K562 (cell line): ENCODE results near the gene CEP41. TPM values are rescaled to one million over a fixed set of nuclear protein-coding genes. Genes with fewer than 3 reads are reported as not detected.

Source experiments
- ATAC-seq: fragments of 200-7000 bp; cut with Tn5 transposase; 3 replicates; pipeline ENCODE4 v1.9.1; 2020; ENCODE audit warnings: moderate library complexity
- BruUV-seq: library from RNA; stranded (reverse); fragments of 400-500 nt; replicated peaks from 2 replicates; lab custom pipeline; 2021; lab: Mats Ljungman, UMichigan
- CTCF ChIA-PET: fragments of 300-600 bp; formaldehyde crosslinking; extraction: SDS; loops from one replicate; lab custom pipeline; 2021; ENCODE audit warnings: low intra/inter-chr PET ratio; lab: Yijun Ruan, JAX
- POLR2A ChIA-PET: fragments of 300-600, 350-650 bp; sonication (Branson Sonifier 250); formaldehyde crosslinking; extraction: SDS; loops from one replicate; lab custom pipeline; 2021; ENCODE audit warnings: antibody characterized with exemption, inconsistent platforms; lab: Yijun Ruan, JAX
- DNase-seq, 4 experiments: peaks; one replicate each; pipeline versions ENCODE4 v3.0.0 to v3.0.0-alpha.2; 2011 to 2018; ENCODE audit warnings: low spot score in 3 of 4, mixed read lengths in 3 of 4; ENCODE audit errors: extremely low read depth in 1 of 4
- FAIRE-seq: peaks from 2 replicates; lab custom pipeline; 2011; peaks lifted over from hg19 to GRCh38; lab: Jason Lieb, UNC
- H2AFZ ChIP-seq: 2 replicates; pipeline ENCODE4 v1.6.0; 2011; ENCODE audit warnings: low read depth, low read length, control low read depth, inconsistent platforms
- H3K27ac ChIP-seq: fragments of 200-600 bp; 3 replicates; pipeline ENCODE4 v1.8.0; 2011; ENCODE audit warnings: low read depth, mild to moderate bottlenecking, control low read depth, inconsistent platforms, low read length, moderate library complexity, mixed read lengths; ENCODE audit errors: extremely low read depth
- H3K27me3 ChIP-seq, 2 experiments: fragments of 300-600 bp in 1 of 2; 2 replicates in 1 of 2; 3 replicates in 1 of 2; pipeline versions ENCODE4 v1.6.0 to v1.8.0; 2011; ENCODE audit warnings: inconsistent platforms in 2 of 2, low read length in 2 of 2, mild to moderate bottlenecking in 1 of 2, mixed read lengths in 1 of 2, moderate library complexity in 1 of 2; ENCODE audit not compliant: control insufficient read depth in 2 of 2, insufficient read depth in 2 of 2
- H3K36me3 ChIP-seq: fragments of 300-600 bp; 3 replicates; pipeline ENCODE4 v1.8.0; 2011; ENCODE audit warnings: mild to moderate bottlenecking, low read length, inconsistent platforms; ENCODE audit not compliant: control insufficient read depth, insufficient read depth
- H3K4me1 ChIP-seq, 2 experiments: fragments of 200-600 bp in 1 of 2; replicated peaks in 1 of 2; 2 replicates in 1 of 2; 3 replicates in 1 of 2; pipeline versions ENCODE4 v1.5.1 to v1.8.0; 2011; ENCODE audit warnings: inconsistent platforms in 2 of 2, low read length in 2 of 2, mild to moderate bottlenecking in 1 of 2, mixed read lengths in 1 of 2, moderate library complexity in 1 of 2; ENCODE audit not compliant: control insufficient read depth in 2 of 2, insufficient read depth in 2 of 2
- H3K4me2 ChIP-seq: 2 replicates; pipeline ENCODE4 v1.6.1; 2011; ENCODE audit warnings: low read length, control low read depth, inconsistent platforms, mixed read lengths; ENCODE audit not compliant: insufficient read depth
- H3K4me3 ChIP-seq: fragments of 200-600 bp; sonication (generic), shearing (Covaris generic); 2 replicates; pipeline ENCODE4 v1.5.1; 2016; ENCODE audit warnings: control low read depth, inconsistent platforms
- H3K79me2 ChIP-seq: fragments of 200-600 bp; 3 replicates; pipeline ENCODE4 v1.8.0; 2011; ENCODE audit warnings: low read length, inconsistent platforms; ENCODE audit not compliant: control insufficient read depth, insufficient read depth
- H3K9ac ChIP-seq, 2 experiments: 2 replicates each; pipeline versions ENCODE4 v1.6.0 to v1.6.1; 2011; ENCODE audit warnings: low read depth in 2 of 2, low read length in 2 of 2, control low read depth in 1 of 2, inconsistent platforms in 1 of 2, mild to moderate bottlenecking in 1 of 2, mixed read lengths in 1 of 2; ENCODE audit not compliant: insufficient read depth in 1 of 2
- H3K9me1 ChIP-seq: one replicate; pipeline ENCODE4 v1.6.0; 2011; ENCODE audit warnings: inconsistent platforms, mild to moderate bottlenecking, low read length, moderate library complexity; ENCODE audit not compliant: control insufficient read depth, insufficient read depth
- H3K9me3 ChIP-seq: replicated peaks from 2 replicates; pipeline ENCODE4 v1.5.1; 2011; ENCODE audit warnings: low read depth, low read length, inconsistent platforms; ENCODE audit not compliant: control insufficient read depth, insufficient read depth
- H4K20me1 ChIP-seq: replicated peaks from 2 replicates; pipeline ENCODE4 v1.6.1; 2011; ENCODE audit warnings: low read length, inconsistent platforms, mixed read lengths; ENCODE audit not compliant: control insufficient read depth, insufficient read depth
- BRCA1 ChIP-seq, 2 experiments: fragments of 450-650 bp in 1 of 2; sonication (generic) in 1 of 2; formaldehyde crosslinking in 1 of 2; IDR thresholded peaks; 2 replicates each; pipeline versions ENCODE4 v1.5.0 to v1.6.1; 2017 to 2020; ENCODE audit warnings: mild to moderate bottlenecking in 1 of 2, missing genetic modification reagents in 1 of 2
- ESRRB ChIP-seq: fragments of 250-450 bp; sonication (Bioruptor Pico); IDR thresholded peaks from 2 replicates; pipeline ENCODE4 v1.5.0; 2020; ENCODE audit warnings: mild to moderate bottlenecking, moderate library complexity, borderline replicate concordance
- MEF2A ChIP-seq: IDR thresholded peaks from 2 replicates; pipeline ENCODE4 v1.6.1; 2011; ENCODE audit warnings: low read depth, mild to moderate bottlenecking, low read length, moderate library complexity; ENCODE audit not compliant: control insufficient read depth
- MYC ChIP-seq, 2 experiments: fragments of 250-450 bp in 1 of 2; sonication (Bioruptor Pico) in 1 of 2; IDR thresholded peaks; 2 replicates each; pipeline versions ENCODE4 v1.5.1 to v1.6.1; 2012 to 2021; ENCODE audit warnings: low read depth in 2 of 2, borderline replicate concordance in 1 of 2, improper control_type of control experiment in 1 of 2, low read length in 1 of 2, mild to moderate bottlenecking in 1 of 2, moderate library complexity in 1 of 2
- RHOXF2B ChIP-seq: fragments of 250-450 bp; sonication (Bioruptor Pico); conservative IDR thresholded peaks from 2 replicates; pipeline ENCODE4 v1.5.1; 2021
- ZNF449 ChIP-seq: fragments of 250-450 bp; sonication (Bioruptor Pico); IDR thresholded peaks from 2 replicates; pipeline ENCODE4 v1.8.0; 2022; ENCODE audit warnings: moderate library complexity, mild to moderate bottlenecking, inconsistent platforms
- WGBS: fragments of 100-300 bp; shearing (Covaris generic); methylation state at CpG from one replicate; pipeline ENCODE4 v1.1.6; 2016; ENCODE audit warnings: low coverage, mixed read lengths; ENCODE audit not compliant: insufficient coverage; ENCODE audit errors: missing lambda C conversion rate; 5-methylcytosine and 5-hydroxymethylcytosine counted together
- in situ Hi-C: fragments of 300-500 bp; cut with MboI; formaldehyde crosslinking; loops from 4 replicates; pipeline ENCODE4 v1.15.0; 2018; ENCODE audit warnings: inconsistent platforms, mixed read lengths
- intact Hi-C: fragments of 100-400 bp; cut with micrococcal nuclease; formaldehyde crosslinking; loops from 2 replicates; pipeline ENCODE4 v1.14.2; 2022
- polyA plus RNA-seq, 8 experiments: library from polyadenylated mRNA; depleted of rRNA in 4 of 8; stranded (reverse) in 5 of 8; unstranded in 3 of 8; fragments of >200 nt; fragmentation: Nextera tagmentation in 2 of 8; fragmentation: Illumina TruSeq in 1 of 8; extraction: Ambion mirVana in 2 of 8; extraction: Trizol in 1 of 8; gene quantifications; 2 replicates each; pipeline versions ENCODE4 v1.2.1 to v1.2.3, GENCODE V29; 2011 to 2014; ENCODE audit warnings: inconsistent platforms in 1 of 8, missing spikeins in 1 of 8
- total RNA-seq, 7 experiments: library from RNA; depleted of rRNA in 6 of 7; stranded (reverse); fragments of >200 nt in 6 of 7; fragmentation: Illumina TruSeq in 2 of 7; extraction: Trizol in 2 of 7; gene quantifications; 2 replicates each; pipeline versions ENCODE4 v1.2.1 to v1.2.3, GENCODE V29; 2011 to 2021; ENCODE audit warnings: low replicate concordance in 1 of 7

Gene CEP41
- total and polyA plus RNA-seq, 9 of the 15 experiments (the other 6 are each of a cell fraction or from before 2014, with no cell fraction given): 1.5 to 15.5 (median 6.4) TPM

- WGBS: 0% methylated on average over 2 of the region's 2 CpGs
- no peak for FAIRE-seq
- CTCF ChIA-PET: no interaction called here
Measured at GRCh38 chr7:130461272-130461671, 20.5 kb upstream of the CEP41 start.

More at GRCh38 chr7:130461272-130461671, 20.5 kb upstream of the CEP41 start:
- TF ChIP-seq RHOXF2B (no peak), ESRRB (CRISPR knock-in tag) (no peak), MEF2A (no peak), MYC (IDR thresholded peaks at IDR 0.05; ENCODE audit: low read depth, low read length) (no peak), MYC (CRISPR knock-in tag; IDR thresholded peaks at IDR 0.05; ENCODE audit: borderline replicate concordance, low read depth) (no peak), ZNF449 (CRISPR knock-in tag) (no peak), BRCA1 (IDR thresholded peaks at IDR 0.05) (no peak), BRCA1 (CRISPR knock-in tag; IDR thresholded peaks at IDR 0.05) (no peak)
- H3K9me3 ChIP-seq: no peaks in the 10 kb centered on the region
- no peak overlapping the region for H3K4me2 ChIP-seq
- no peaks in the 10 kb centered on the region for H3K27me3 ChIP-seq
- no peaks in the 10 kb centered on the region for H4K20me1 ChIP-seq
- no peaks in the 10 kb centered on the region for H3K9me1 ChIP-seq
- no TSS peak for BruUV-seq
- no peaks in the 10 kb centered on the region for H3K79me2 ChIP-seq
- in situ Hi-C loops (no loop called here), intact Hi-C loops (no loop called here)
- 0 out of 5 replicates have a peak, but pooled peaks cover 0 to 4% of the 10 kb centered on the region in 2 experiments for H3K4me1 ChIP-seq
- H3K27ac ChIP-seq: no peak overlapping the region
- H3K4me3 ChIP-seq: no peak overlapping the region
- no peak overlapping the region for H3K9ac ChIP-seq
- no peak for DNase-seq
- ATAC-seq: no peak
- POLR2A ChIA-PET: interaction anchor here (0.6 kb wide), 1 partner anchor 303 kb away, joined by 3 read pairs; no protein-coding TSS in a partner anchor
- H3K36me3 ChIP-seq: no peaks in the 10 kb centered on the region; the same call in 2 of the 3 replicates
- H2AFZ ChIP-seq: no peak overlapping the region
